ENCODE results near the gene PILRB.

GRCh38 chr7:100378114-100378755, 20.3 kb downstream of the PILRB start:
- TF ChIP-seq POLR2AphosphoS5 (IDR thresholded peaks at IDR 0.05; ENCODE audit: low read depth, low read length) (no peak), POLR2A (IDR thresholded peaks at IDR 0.05; ENCODE audit: low read depth, low read length) (no peak)
